ENCODE measurements around the gene WDR70.

GRCh38 chr5:37664551-37664950 lies 285.4 kb downstream of the WDR70 start:
- TF ChIP-seq L3MBTL2 (conservative IDR thresholded peaks at IDR 0.05) (no peak), PKNOX1 (IDR thresholded peaks at IDR 0.05) (no peak), FOXA1 (IDR thresholded peaks at IDR 0.05) (no peak), NFRKB (IDR thresholded peaks at IDR 0.05) (no peak), BHLHE40 (IDR thresholded peaks at IDR 0.05; ENCODE audit: borderline replicate concordance) (no peak), ARNT (IDR thresholded peaks at IDR 0.05) (no peak), SP1 (IDR thresholded peaks at IDR 0.05) (no peak), TARDBP (IDR thresholded peaks at IDR 0.05) (no peak), FOXK2 (IDR thresholded peaks at IDR 0.05) (no peak), FOXM1 (IDR thresholded peaks at IDR 0.05; ENCODE audit: borderline replicate concordance) (no peak), ELF4 (IDR thresholded peaks at IDR 0.05) (no peak), SUZ12 (IDR thresholded peaks at IDR 0.05) (no peak), ZNF384 (IDR thresholded peaks at IDR 0.05) (no peak)

All from HEK293T (cell line).